HFFc6 (cell line): ENCODE data around the gene IFITM1. TPM values are rescaled to one million over a fixed set of nuclear protein-coding genes. Genes with fewer than 3 reads are reported as not detected.
"Not testable (repeated sequence)": the region's sequence is repeated elsewhere in the genome, so short reads cannot be mapped to it uniquely, and the experiment has no call there.

Experiments
- DNase-seq: peaks from one replicate; pipeline ENCODE4 v3.0.0-alpha.2; 2018
- H3K27ac Mint-ChIP-seq: 2 replicates; pipeline ENCODE4 v1.8.0; 2020; ENCODE audit warnings: mild to moderate bottlenecking, mixed read lengths
- H3K27me3 Mint-ChIP-seq: 2 replicates; pipeline ENCODE4 v1.8.0; 2021; ENCODE audit warnings: mild to moderate bottlenecking, moderate library complexity, mixed read lengths; ENCODE audit not compliant: insufficient read depth
- H3K36me3 Mint-ChIP-seq: 2 replicates; pipeline ENCODE4 v1.8.0; 2021; ENCODE audit warnings: low read depth, mixed read lengths
- H3K4me1 Mint-ChIP-seq: 2 replicates; pipeline ENCODE4 v1.8.0; 2020; ENCODE audit warnings: low read depth, mixed read lengths
- H3K4me3 Mint-ChIP-seq: 2 replicates; pipeline ENCODE4 v1.8.0; 2020; ENCODE audit warnings: mild to moderate bottlenecking, moderate library complexity, mixed read lengths
- H3K9me3 Mint-ChIP-seq: 2 replicates; pipeline ENCODE4 v1.8.0; 2020; ENCODE audit warnings: mild to moderate bottlenecking, mixed read lengths
- CTCF ChIP-seq: fragments of 200-600 bp; sonication (generic); IDR thresholded peaks from 2 replicates; pipeline ENCODE4 v1.5.0; 2021; ENCODE audit warnings: antibody characterized with exemption, mild to moderate bottlenecking
- total RNA-seq, 6 experiments: library from RNA; stranded (reverse); fragmentation: NEBNext Ultra II Directional; extraction: Animal tissue kit (Norgen Biotek cat#: 25700); gene quantifications; 2 replicates in 1 of 6; 3 replicates in 5 of 6; pipeline ENCODE4 v1.2.3, GENCODE V29; 2021

IFITM1 gene
- total RNA-seq, 6 experiments from 2014 or later = 23.5 to 36.1 (median 30.0) TPM

GRCh38 chr11:340539-341512 is 27.0 kb downstream of the IFITM1 start:
- Mint-ChIP-seq H3K4me3 (no peak overlapping the region), H3K9me3 (no peaks in the 10 kb centered on the region)

GRCh38 chr11:342328-342727 is 28.5 kb downstream of the IFITM1 start:
- peaks cover 3% of the 10 kb centered on the region for H3K27me3 Mint-ChIP-seq
- H3K27ac Mint-ChIP-seq = 0 out of 2 replicates have a peak overlapping the region, but pooled peaks have one; percentile 6
- no peak overlapping the region for H3K4me3 Mint-ChIP-seq
- no peaks in the 10 kb centered on the region for H3K9me3 Mint-ChIP-seq
- H3K4me1 Mint-ChIP-seq = no peaks in the 10 kb centered on the region
- TF ChIP-seq CTCF = no peak
- no peak for DNase-seq
- H3K36me3 Mint-ChIP-seq = no peaks in the 10 kb centered on the region

More at GRCh38 chr11:340539-341512, 27.0 kb downstream of the IFITM1 start:
- no peak for DNase-seq
- Mint-ChIP-seq H3K27me3 (peaks cover 3% of the 10 kb centered on the region), H3K36me3 (no peaks in the 10 kb centered on the region), H3K4me1 (peaks cover 7% of the 10 kb centered on the region), H3K27ac (no peak overlapping the region)
- no peak for TF ChIP-seq CTCF

GRCh38 chr11:344836-345578 is 31.2 kb downstream of the IFITM1 start:
- Mint-ChIP-seq H3K27ac (no peak overlapping the region), H3K9me3 (no peaks in the 10 kb centered on the region), H3K36me3 (no peaks in the 10 kb centered on the region), H3K4me3 (no peak overlapping the region), H3K27me3 (peaks cover 6% of the 10 kb centered on the region), H3K4me1 (no peaks in the 10 kb centered on the region)
- no peak for DNase-seq
- no peak for TF ChIP-seq CTCF

- Mint-ChIP-seq H3K27ac (no peak overlapping the region), H3K4me1 (peaks cover 6% of the 10 kb centered on the region; the same call in 1 of the 2 replicates), H3K27me3 (peaks cover 6% of the 10 kb centered on the region), H3K9me3 (no peaks in the 10 kb centered on the region), H3K4me3 (no peak overlapping the region), H3K36me3 (no peaks in the 10 kb centered on the region)
- no peak for TF ChIP-seq CTCF
- DNase-seq = no peak
Observed at GRCh38 chr11:346529-346928, 32.7 kb downstream of the IFITM1 start.

GRCh38 chr11:349270-349954 is 35.6 kb downstream of the IFITM1 start:
- DNase-seq, H3K9me3 Mint-ChIP-seq, H3K27me3 Mint-ChIP-seq, H3K27ac Mint-ChIP-seq, H3K36me3 Mint-ChIP-seq, H3K4me3 Mint-ChIP-seq: not testable (repeated sequence)
- peaks cover 25% of the 10 kb centered on the region for H3K4me1 Mint-ChIP-seq

- H3K9me3 Mint-ChIP-seq, H3K27ac Mint-ChIP-seq, H3K36me3 Mint-ChIP-seq, H3K4me3 Mint-ChIP-seq, DNase-seq, H3K27me3 Mint-ChIP-seq: not testable (repeated sequence)
- peaks cover 31% of the 10 kb centered on the region for H3K4me1 Mint-ChIP-seq
Observed at GRCh38 chr11:350033-350722, 36.3 kb downstream of the IFITM1 start.
